Measurements from ENCODE around the gene ILDR2. TPM values are rescaled to one million over a fixed set of nuclear protein-coding genes. Genes with fewer than 3 reads are reported as not detected.

The ILDR2 gene
- total and polyA plus RNA-seq, 7 experiments from 2014 or later = 0.15 to 10.0 (median 0.29) TPM; not detected in 2

DNA sequence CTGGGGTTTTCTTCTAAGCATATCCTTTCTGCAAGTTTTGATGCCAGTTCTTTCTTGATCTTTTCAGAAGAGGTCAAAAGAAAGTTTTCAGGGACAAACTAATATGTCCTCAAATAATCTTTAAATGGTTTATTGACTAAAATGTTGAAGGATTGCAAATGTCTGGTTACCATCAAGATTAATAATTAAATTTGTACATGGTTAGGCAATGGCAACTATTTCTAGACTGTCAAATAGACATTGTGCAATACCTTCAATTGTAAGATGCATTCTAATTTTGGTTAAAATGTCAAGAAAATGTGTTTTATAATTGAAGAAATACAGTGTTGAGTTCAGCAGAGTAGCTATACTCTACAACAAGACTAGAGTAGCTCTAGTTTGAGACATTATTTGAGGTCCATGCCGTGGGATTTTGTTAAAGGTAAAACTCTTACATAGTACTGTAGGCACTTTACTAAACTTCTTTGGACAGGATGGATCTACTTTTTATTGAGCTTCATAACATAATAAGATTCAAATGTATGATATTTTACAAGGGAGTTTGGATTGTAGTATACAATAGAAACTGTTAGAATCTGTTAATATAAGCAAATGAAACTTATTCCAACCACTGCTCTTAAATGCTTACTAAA, 36.3 kb upstream of the ILDR2 start:
- no peak for DNase-seq
- Histone ChIP-seq H3K4me3 (ENCODE audit: low read length) (no peak overlapping the region), H3K27ac (ENCODE audit: low read depth, low read length) (no peak overlapping the region), H3K36me3 (ENCODE audit: control insufficient read depth in 2 of 3, insufficient read depth in 3 of 3, low read length in 3 of 3) (no peaks in the 10 kb centered on the region), H3K9me3 (ENCODE audit: control insufficient read depth in 2 of 3, low read length in 3 of 3) (no peaks in the 10 kb centered on the region), H3K4me1 (ENCODE audit: control insufficient read depth in 2 of 2, insufficient read depth in 2 of 2, low read length in 2 of 2) (no peaks in the 10 kb centered on the region), H3K27me3 (ENCODE audit: control insufficient read depth in 2 of 2, insufficient read depth in 2 of 2, low read length in 2 of 2) (peaks cover 0 to 6% of the 10 kb centered on the region in 2 donors)
- Mint-ChIP-seq H3K36me3 (peaks cover 0 to 3% (median 0%) of the 10 kb centered on the region in 5 donors), H3K4me3 (no peak overlapping the region), H3K9me3 (peaks cover 0 to 2% (median 0%) of the 10 kb centered on the region in 11 donors), H3K27me3 (peaks cover 15 to 54% (median 35%) of the 10 kb centered on the region in 5 donors), H3K27ac (no peak overlapping the region), H3K4me1 (peaks cover 0 to 9% (median 5%) of the 10 kb centered on the region in 7 donors)
- ATAC-seq = no peak
- intact Hi-C loops (cut with micrococcal nuclease) = no loop called here
- POLR2A ChIA-PET = interaction anchor here (0.6 kb wide), 1 partner anchor 193 kb away, joined by 3 read pairs; no protein-coding TSS in a partner anchor
- CTCF ChIA-PET = no interaction called here

DNA sequence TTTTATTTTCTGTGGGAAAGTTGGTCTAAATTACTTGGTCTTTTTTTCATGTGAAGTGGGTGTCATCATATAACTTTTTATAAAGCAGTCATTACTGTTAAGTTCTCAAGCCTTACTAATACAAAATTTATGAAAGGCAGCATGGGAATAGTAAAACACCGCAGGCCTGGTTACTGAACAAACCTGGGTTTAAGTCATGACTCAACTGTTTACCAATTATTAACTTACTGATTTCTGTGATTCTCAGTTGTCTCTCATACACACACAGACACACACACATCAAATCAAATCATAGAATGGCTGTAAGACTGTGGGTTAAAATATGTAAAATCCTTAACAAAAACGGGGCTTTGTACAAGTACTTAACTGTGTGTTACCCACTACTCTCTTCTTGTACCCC, 28.4 kb upstream of the ILDR2 start:
- H3K27ac ChIP-seq (ENCODE audit: low read depth, low read length) = no peak overlapping the region
- H3K27me3 Mint-ChIP-seq = peaks cover 5 to 17% (median 12%) of the 10 kb centered on the region in 5 donors
- H3K4me1 ChIP-seq (ENCODE audit: control insufficient read depth in 2 of 2, insufficient read depth in 2 of 2, low read length in 2 of 2) = no peaks in the 10 kb centered on the region
- H3K36me3 Mint-ChIP-seq = peaks cover 0 to 6% (median 3%) of the 10 kb centered on the region in 5 donors
- H3K4me1 Mint-ChIP-seq = peaks cover 0 to 6% (median 0%) of the 10 kb centered on the region in 7 donors
- H3K27ac Mint-ChIP-seq = no peak overlapping the region
- POLR2A ChIA-PET = no interaction called here
- CTCF ChIA-PET = no interaction called here
- no peak overlapping the region for H3K4me3 Mint-ChIP-seq
- intact Hi-C loops (cut with micrococcal nuclease) = no loop called here
- no peak for DNase-seq
- H3K4me3 ChIP-seq (ENCODE audit: low read length) = no peak overlapping the region
- no peaks in the 10 kb centered on the region for H3K27me3 ChIP-seq (ENCODE audit: control insufficient read depth in 2 of 2, insufficient read depth in 2 of 2, low read length in 2 of 2)
- ATAC-seq = no peak
- no peaks in the 10 kb centered on the region for H3K36me3 ChIP-seq (ENCODE audit: control insufficient read depth in 2 of 3, insufficient read depth in 3 of 3, low read length in 3 of 3)
- H3K9me3 ChIP-seq (ENCODE audit: control insufficient read depth in 2 of 3, low read length in 3 of 3) = no peaks in the 10 kb centered on the region
- H3K9me3 Mint-ChIP-seq = peaks cover 0 to 20% (median 6%) of the 10 kb centered on the region in 11 donors

GRCh38 chr1:167002354-167002753, 27.0 kb upstream of the ILDR2 start:
- no peak for DNase-seq
- Histone ChIP-seq H3K36me3 (ENCODE audit: control insufficient read depth in 2 of 3, insufficient read depth in 3 of 3, low read length in 3 of 3) (no peaks in the 10 kb centered on the region), H3K9me3 (ENCODE audit: control insufficient read depth in 2 of 3, low read length in 3 of 3) (no peaks in the 10 kb centered on the region), H3K4me1 (ENCODE audit: control insufficient read depth in 2 of 2, insufficient read depth in 2 of 2, low read length in 2 of 2) (no peaks in the 10 kb centered on the region), H3K4me3 (ENCODE audit: low read length) (no peak overlapping the region), H3K27me3 (ENCODE audit: control insufficient read depth in 2 of 2, insufficient read depth in 2 of 2, low read length in 2 of 2) (no peaks in the 10 kb centered on the region), H3K27ac (ENCODE audit: low read depth, low read length) (no peak overlapping the region)
- H3K36me3 Mint-ChIP-seq = peaks cover 0 to 6% (median 3%) of the 10 kb centered on the region in 5 donors
- ATAC-seq = no peak
- no peak overlapping the region for H3K4me3 Mint-ChIP-seq
- CTCF ChIA-PET = no interaction called here
- H3K9me3 Mint-ChIP-seq = peaks cover 0 to 20% (median 6%) of the 10 kb centered on the region in 11 donors
- POLR2A ChIA-PET = no interaction called here
- peaks cover 0 to 6% (median 0%) of the 10 kb centered on the region in 7 donors for H3K4me1 Mint-ChIP-seq
- H3K27me3 Mint-ChIP-seq = peaks cover 5 to 22% (median 15%) of the 10 kb centered on the region in 5 donors
- intact Hi-C loops (cut with micrococcal nuclease) = no loop called here
- no peak overlapping the region for H3K27ac Mint-ChIP-seq

- Mint-ChIP-seq H3K4me1 (peaks cover 0 to 6% (median 0%) of the 10 kb centered on the region in 7 donors), H3K4me3 (no peak overlapping the region)
- CTCF ChIA-PET = no interaction called here
These were observed 25.2 kb upstream of the ILDR2 start for GRCh38 chr1:167000546-167000945.

GRCh38 chr1:166999500-167000055, 24.2 kb upstream of the ILDR2 start:
- ChIA-PET CTCF (no interaction called here), POLR2A (no interaction called here)
- H3K27me3 ChIP-seq (ENCODE audit: control insufficient read depth in 2 of 2, insufficient read depth in 2 of 2, low read length in 2 of 2) = no peaks in the 10 kb centered on the region
- no peak overlapping the region for H3K27ac ChIP-seq (ENCODE audit: low read depth, low read length)
- H3K9me3 ChIP-seq (ENCODE audit: control insufficient read depth in 2 of 3, low read length in 3 of 3) = no peaks in the 10 kb centered on the region
- Mint-ChIP-seq H3K27me3 (peaks cover 11 to 35% (median 24%) of the 10 kb centered on the region in 5 donors), H3K9me3 (peaks cover 0 to 20% (median 6%) of the 10 kb centered on the region in 11 donors), H3K4me3 (peak overlapping the region in 2 of 10 donors; percentile 11 to 26), H3K4me1 (peaks cover 0 to 6% (median 0%) of the 10 kb centered on the region in 7 donors), H3K36me3 (peaks cover 0 to 6% (median 3%) of the 10 kb centered on the region in 5 donors), H3K27ac (no peak overlapping the region)
- no peaks in the 10 kb centered on the region for H3K36me3 ChIP-seq (ENCODE audit: control insufficient read depth in 2 of 3, insufficient read depth in 3 of 3, low read length in 3 of 3)
- H3K4me1 ChIP-seq (ENCODE audit: control insufficient read depth in 2 of 2, insufficient read depth in 2 of 2, low read length in 2 of 2) = no peaks in the 10 kb centered on the region
- intact Hi-C loops (cut with micrococcal nuclease) = no loop called here
- ATAC-seq = no peak
- DNase-seq = no peak
- no peak overlapping the region for H3K4me3 ChIP-seq (ENCODE audit: low read length)

More at GRCh38 chr1:167000546-167000945, 25.2 kb upstream of the ILDR2 start:
- DNase-seq (no peak), ATAC-seq (no peak)
- Histone ChIP-seq H3K36me3 (ENCODE audit: control insufficient read depth in 2 of 3, insufficient read depth in 3 of 3, low read length in 3 of 3) (no peaks in the 10 kb centered on the region), H3K27me3 (ENCODE audit: control insufficient read depth in 2 of 2, insufficient read depth in 2 of 2, low read length in 2 of 2) (no peaks in the 10 kb centered on the region), H3K4me3 (ENCODE audit: low read length) (no peak overlapping the region), H3K4me1 (ENCODE audit: control insufficient read depth in 2 of 2, insufficient read depth in 2 of 2, low read length in 2 of 2) (no peaks in the 10 kb centered on the region), H3K27ac (ENCODE audit: low read depth, low read length) (no peak overlapping the region), H3K9me3 (ENCODE audit: control insufficient read depth in 2 of 3, low read length in 3 of 3) (no peaks in the 10 kb centered on the region)
- H3K27ac Mint-ChIP-seq = no peak overlapping the region
- intact Hi-C loops (cut with micrococcal nuclease) = no loop called here
- peaks cover 10 to 35% (median 24%) of the 10 kb centered on the region in 5 donors for H3K27me3 Mint-ChIP-seq
- peaks cover 0 to 6% (median 3%) of the 10 kb centered on the region in 5 donors for H3K36me3 Mint-ChIP-seq
- H3K9me3 Mint-ChIP-seq = peaks cover 0 to 20% (median 6%) of the 10 kb centered on the region in 11 donors
- POLR2A ChIA-PET = no interaction called here

DNA sequence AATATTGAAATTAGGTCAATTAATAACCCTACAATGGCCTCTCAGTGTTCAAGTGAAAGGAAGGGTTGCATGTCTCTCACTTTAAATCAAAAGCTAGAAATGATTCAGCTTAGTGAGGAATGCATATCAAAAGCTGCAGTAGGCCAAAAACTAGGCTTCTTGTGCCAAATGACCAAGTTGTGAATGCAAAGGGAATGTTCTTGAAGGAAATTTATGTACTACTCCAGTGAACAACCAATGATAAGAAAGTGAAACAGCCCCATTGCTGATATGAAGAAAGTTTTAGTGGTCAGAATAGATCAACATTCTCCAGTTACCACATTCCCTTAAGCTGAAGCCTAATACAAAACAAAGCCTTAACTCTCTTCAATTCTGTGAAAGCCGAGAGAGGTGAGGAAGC, 23.7 kb upstream of the ILDR2 start:
- Mint-ChIP-seq H3K36me3 (peaks cover 0 to 6% (median 3%) of the 10 kb centered on the region in 5 donors), H3K27ac (no peak overlapping the region), H3K27me3 (peaks cover 11 to 35% (median 24%) of the 10 kb centered on the region in 5 donors), H3K9me3 (peaks cover 0 to 20% (median 6%) of the 10 kb centered on the region in 11 donors), H3K4me1 (peaks cover 0 to 6% (median 0%) of the 10 kb centered on the region in 7 donors), H3K4me3 (peak overlapping the region in 2 of 10 donors; percentile 11 to 26)
- no peak for ATAC-seq
- Histone ChIP-seq H3K9me3 (ENCODE audit: control insufficient read depth in 2 of 3, low read length in 3 of 3) (no peaks in the 10 kb centered on the region), H3K4me3 (ENCODE audit: low read length) (no peak overlapping the region), H3K27me3 (ENCODE audit: control insufficient read depth in 2 of 2, insufficient read depth in 2 of 2, low read length in 2 of 2) (no peaks in the 10 kb centered on the region), H3K27ac (ENCODE audit: low read depth, low read length) (no peak overlapping the region), H3K36me3 (ENCODE audit: control insufficient read depth in 2 of 3, insufficient read depth in 3 of 3, low read length in 3 of 3) (no peaks in the 10 kb centered on the region), H3K4me1 (ENCODE audit: control insufficient read depth in 2 of 2, insufficient read depth in 2 of 2, low read length in 2 of 2) (no peaks in the 10 kb centered on the region)
- ChIA-PET POLR2A (no interaction called here), CTCF (no interaction called here)
- DNase-seq = no peak
- intact Hi-C loops (cut with micrococcal nuclease) = no loop called here
